HL-60 (cell line): Measurements from ENCODE around the gene SYT13.

ENCODE experiments used
- TF ChIP-seq, protein P1 (sequence below): IDR thresholded peaks from one replicate; pipeline ENCODE4 v1.5.1; 2011; ENCODE audit warnings: low read length, control low read depth, inconsistent platforms; ENCODE audit not compliant: insufficient read depth
- TF ChIP-seq, protein P2 (sequence below): IDR thresholded peaks from 2 replicates; pipeline ENCODE4 v1.6.1; 2012; ENCODE audit warnings: low read depth; ENCODE audit not compliant: insufficient replicate concordance

DNA sequence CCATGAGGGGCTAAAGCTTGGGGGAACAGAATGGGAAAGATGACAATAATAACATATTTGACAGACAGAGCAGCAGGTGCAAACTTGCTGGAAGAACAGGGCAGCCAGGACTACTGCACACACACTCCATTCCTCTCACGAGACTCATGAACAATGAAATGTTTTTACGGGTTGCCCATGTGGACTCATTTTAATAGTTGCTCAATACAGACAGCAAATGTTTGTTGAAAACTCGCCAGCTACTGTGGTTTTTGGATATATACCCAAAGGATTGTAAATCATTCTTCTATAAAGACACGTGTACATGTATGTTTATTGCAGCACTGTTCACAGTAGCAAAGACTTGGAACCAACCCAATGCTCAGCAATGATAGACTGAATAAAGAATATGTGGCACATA lies 10.3 kb downstream of the SYT13 start:
- TF ChIP-seq, protein P1, sequence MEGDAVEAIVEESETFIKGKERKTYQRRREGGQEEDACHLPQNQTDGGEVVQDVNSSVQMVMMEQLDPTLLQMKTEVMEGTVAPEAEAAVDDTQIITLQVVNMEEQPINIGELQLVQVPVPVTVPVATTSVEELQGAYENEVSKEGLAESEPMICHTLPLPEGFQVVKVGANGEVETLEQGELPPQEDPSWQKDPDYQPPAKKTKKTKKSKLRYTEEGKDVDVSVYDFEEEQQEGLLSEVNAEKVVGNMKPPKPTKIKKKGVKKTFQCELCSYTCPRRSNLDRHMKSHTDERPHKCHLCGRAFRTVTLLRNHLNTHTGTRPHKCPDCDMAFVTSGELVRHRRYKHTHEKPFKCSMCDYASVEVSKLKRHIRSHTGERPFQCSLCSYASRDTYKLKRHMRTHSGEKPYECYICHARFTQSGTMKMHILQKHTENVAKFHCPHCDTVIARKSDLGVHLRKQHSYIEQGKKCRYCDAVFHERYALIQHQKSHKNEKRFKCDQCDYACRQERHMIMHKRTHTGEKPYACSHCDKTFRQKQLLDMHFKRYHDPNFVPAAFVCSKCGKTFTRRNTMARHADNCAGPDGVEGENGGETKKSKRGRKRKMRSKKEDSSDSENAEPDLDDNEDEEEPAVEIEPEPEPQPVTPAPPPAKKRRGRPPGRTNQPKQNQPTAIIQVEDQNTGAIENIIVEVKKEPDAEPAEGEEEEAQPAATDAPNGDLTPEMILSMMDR, result no peak
- TF ChIP-seq, protein P2, sequence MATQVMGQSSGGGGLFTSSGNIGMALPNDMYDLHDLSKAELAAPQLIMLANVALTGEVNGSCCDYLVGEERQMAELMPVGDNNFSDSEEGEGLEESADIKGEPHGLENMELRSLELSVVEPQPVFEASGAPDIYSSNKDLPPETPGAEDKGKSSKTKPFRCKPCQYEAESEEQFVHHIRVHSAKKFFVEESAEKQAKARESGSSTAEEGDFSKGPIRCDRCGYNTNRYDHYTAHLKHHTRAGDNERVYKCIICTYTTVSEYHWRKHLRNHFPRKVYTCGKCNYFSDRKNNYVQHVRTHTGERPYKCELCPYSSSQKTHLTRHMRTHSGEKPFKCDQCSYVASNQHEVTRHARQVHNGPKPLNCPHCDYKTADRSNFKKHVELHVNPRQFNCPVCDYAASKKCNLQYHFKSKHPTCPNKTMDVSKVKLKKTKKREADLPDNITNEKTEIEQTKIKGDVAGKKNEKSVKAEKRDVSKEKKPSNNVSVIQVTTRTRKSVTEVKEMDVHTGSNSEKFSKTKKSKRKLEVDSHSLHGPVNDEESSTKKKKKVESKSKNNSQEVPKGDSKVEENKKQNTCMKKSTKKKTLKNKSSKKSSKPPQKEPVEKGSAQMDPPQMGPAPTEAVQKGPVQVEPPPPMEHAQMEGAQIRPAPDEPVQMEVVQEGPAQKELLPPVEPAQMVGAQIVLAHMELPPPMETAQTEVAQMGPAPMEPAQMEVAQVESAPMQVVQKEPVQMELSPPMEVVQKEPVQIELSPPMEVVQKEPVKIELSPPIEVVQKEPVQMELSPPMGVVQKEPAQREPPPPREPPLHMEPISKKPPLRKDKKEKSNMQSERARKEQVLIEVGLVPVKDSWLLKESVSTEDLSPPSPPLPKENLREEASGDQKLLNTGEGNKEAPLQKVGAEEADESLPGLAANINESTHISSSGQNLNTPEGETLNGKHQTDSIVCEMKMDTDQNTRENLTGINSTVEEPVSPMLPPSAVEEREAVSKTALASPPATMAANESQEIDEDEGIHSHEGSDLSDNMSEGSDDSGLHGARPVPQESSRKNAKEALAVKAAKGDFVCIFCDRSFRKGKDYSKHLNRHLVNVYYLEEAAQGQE, result no peak
